ENCODE results near the gene YAE1.
"Not testable (repeated sequence)": the region's sequence is repeated elsewhere in the genome, so short reads cannot be mapped to it uniquely, and the experiment has no call there.

The YAE1 gene

GRCh38 chr7:39566023-39566921, at the start of gene YAE1:
TSS of gene YAE1 (plus strand) at chr7:39566404. CDS start at chr7:39566419, 15 bp downstream.
- DNase-seq = peak; percentile 71

GRCh38 chr7:39516498-39516897, 49.7 kb upstream of the YAE1 start:
- DNase-seq = no peak

GRCh38 chr7:39517240-39517639, 49.0 kb upstream of the YAE1 start:
- no peak for DNase-seq

GRCh38 chr7:39525926-39526325, 40.3 kb upstream of the YAE1 start:
- DNase-seq = no peak

GRCh38 chr7:39526666-39527065, 39.5 kb upstream of the YAE1 start:
- no peak for DNase-seq

- no peak for DNase-seq
Observed at GRCh38 chr7:39527296-39527695, 38.9 kb upstream of the YAE1 start.

- no peak for DNase-seq
Observed at GRCh38 chr7:39527951-39528350, 38.3 kb upstream of the YAE1 start.

GRCh38 chr7:39528849-39529248, 37.4 kb upstream of the YAE1 start:
- DNase-seq = no peak

GRCh38 chr7:39529582-39529981, 36.6 kb upstream of the YAE1 start:
- no peak for DNase-seq

GRCh38 chr7:39530971-39531370, 35.2 kb upstream of the YAE1 start:
- DNase-seq = no peak

GRCh38 chr7:39531818-39532217, 34.4 kb upstream of the YAE1 start:
- DNase-seq = no peak

- no peak for DNase-seq
Observed at GRCh38 chr7:39532832-39533231, 33.4 kb upstream of the YAE1 start.

- DNase-seq = no peak
Observed at GRCh38 chr7:39534599-39534998, 31.6 kb upstream of the YAE1 start.

GRCh38 chr7:39535064-39535463, 31.1 kb upstream of the YAE1 start:
- no peak for DNase-seq

GRCh38 chr7:39535720-39536119, 30.5 kb upstream of the YAE1 start:
- no peak for DNase-seq

- DNase-seq = no peak
Observed at GRCh38 chr7:39536951-39537350, 29.3 kb upstream of the YAE1 start.

GRCh38 chr7:39539816-39540215, 26.4 kb upstream of the YAE1 start:
- no peak for DNase-seq

GRCh38 chr7:39540320-39540719, 25.9 kb upstream of the YAE1 start:
- no peak for DNase-seq

- DNase-seq = no peak
Observed at GRCh38 chr7:39541511-39541910, 24.7 kb upstream of the YAE1 start.

- DNase-seq = not testable (repeated sequence)
Observed at GRCh38 chr7:39544774-39545173, 21.4 kb upstream of the YAE1 start.

GRCh38 chr7:39547336-39547735, 18.9 kb upstream of the YAE1 start:
- DNase-seq = no peak

- DNase-seq = no peak
Observed at GRCh38 chr7:39550411-39550810, 15.8 kb upstream of the YAE1 start.

- no peak for DNase-seq
Observed at GRCh38 chr7:39553436-39553835, 12.8 kb upstream of the YAE1 start.

GRCh38 chr7:39554583-39555165, 11.5 kb upstream of the YAE1 start:
- DNase-seq = no peak

GRCh38 chr7:39557222-39557621, 9.0 kb upstream of the YAE1 start:
- DNase-seq = no peak

Data from activated T-cell treated with anti-CD3 and anti-CD28 coated beads for 4 hours (primary cell).